IMR-90 (cell line): ENCODE results near the gene SH3BP5. TPM values are rescaled to one million over a fixed set of nuclear protein-coding genes. Genes with fewer than 3 reads are reported as not detected.

Experiments used
- ATAC-seq: fragments of 200-7000 bp; cut with Tn5 transposase; 2 replicates; pipeline ENCODE4 v1.9.1; 2020; ENCODE audit warnings: low read depth, mild to moderate bottlenecking, moderate library complexity
- BruUV-seq: library from RNA; stranded (reverse); fragments of 400-500 nt; replicated peaks from 2 replicates; lab custom pipeline; 2021; lab: Mats Ljungman, UMichigan
- CTCF ChIA-PET: fragments of 300-600 bp; formaldehyde crosslinking; extraction: SDS; loops from one replicate; lab custom pipeline; 2021; ENCODE audit warnings: antibody characterized with exemption; lab: Yijun Ruan, JAX
- POLR2A ChIA-PET: fragments of 300-600 bp; sonication (Branson Sonifier 250); formaldehyde crosslinking; loops from one replicate; lab custom pipeline; 2022; ENCODE audit warnings: antibody characterized with exemption; ENCODE audit not compliant: unreplicated experiment; lab: Charles Lee
- DNase-seq: peaks from one replicate; pipeline ENCODE4 v3.0.0; 2013
- H2AFZ ChIP-seq: replicated peaks from 2 replicates; pipeline ENCODE3; 2013; ENCODE audit warnings: low read length, mild to moderate bottlenecking; ENCODE audit not compliant: poor library complexity
- H2AK5ac ChIP-seq: 2 replicates; pipeline ENCODE4 v1.6.1; 2013; ENCODE audit warnings: low read depth, low read length, inconsistent platforms
- H2AK9ac ChIP-seq: replicated peaks from 2 replicates; pipeline ENCODE3; 2013; ENCODE audit warnings: mild to moderate bottlenecking, low read depth, low read length, moderate library complexity; ENCODE audit not compliant: poor library complexity
- H2BK120ac ChIP-seq: 2 replicates; pipeline ENCODE4 v1.6.1; 2013; ENCODE audit warnings: low read depth, low read length, inconsistent platforms
- H2BK15ac ChIP-seq: 3 replicates; pipeline ENCODE4 v1.6.1; 2013; ENCODE audit warnings: low read depth, low read length, inconsistent platforms
- H2BK20ac ChIP-seq: 2 replicates; pipeline ENCODE4 v1.6.1; 2013; ENCODE audit warnings: low read depth, mild to moderate bottlenecking, inconsistent platforms, low read length, moderate library complexity
- H2BK5ac ChIP-seq: 2 replicates; pipeline ENCODE4 v1.6.1; 2013; ENCODE audit warnings: mild to moderate bottlenecking, low read depth, low read length, inconsistent platforms; ENCODE audit not compliant: poor library complexity, severe bottlenecking
- H3K14ac ChIP-seq: replicated peaks from 2 replicates; pipeline ENCODE4 v1.6.1; 2013; ENCODE audit warnings: low read depth, low read length, inconsistent platforms
- H3K18ac ChIP-seq: 2 replicates; pipeline ENCODE4 v1.6.1; 2013; ENCODE audit warnings: low read depth, low read length, control low read depth
- H3K23ac ChIP-seq: 2 replicates; pipeline ENCODE4 v1.6.1; 2013; ENCODE audit warnings: low read depth, low read length, inconsistent platforms
- H3K27ac ChIP-seq: 2 replicates; pipeline ENCODE4 v1.5.1; 2013; ENCODE audit warnings: mild to moderate bottlenecking, control low read depth, low read length; ENCODE audit not compliant: insufficient read depth
- H3K27me3 ChIP-seq: 2 replicates; pipeline ENCODE4 v1.6.1; 2013; ENCODE audit warnings: low read length; ENCODE audit not compliant: control insufficient read depth, insufficient read depth
- H3K36me3 ChIP-seq: 2 replicates; pipeline ENCODE4 v1.6.1; 2013; ENCODE audit warnings: low read length, mixed read lengths; ENCODE audit not compliant: control insufficient read depth, insufficient read depth
- H3K4ac ChIP-seq: 2 replicates; pipeline ENCODE4 v1.6.1; 2013; ENCODE audit warnings: low read depth, low read length, inconsistent platforms
- H3K4me1 ChIP-seq: 2 replicates; pipeline ENCODE4 v1.6.1; 2013; ENCODE audit warnings: low read length, mixed read lengths; ENCODE audit not compliant: control insufficient read depth, insufficient read depth
- H3K4me2 ChIP-seq: 2 replicates; pipeline ENCODE4 v1.6.1; 2013; ENCODE audit warnings: low read depth, mild to moderate bottlenecking, control low read depth, low read length, moderate library complexity
- H3K4me3 ChIP-seq: 2 replicates; pipeline ENCODE4 v1.5.1; 2013; ENCODE audit warnings: low read depth, mild to moderate bottlenecking, control low read depth, low read length, moderate library complexity; ENCODE audit not compliant: insufficient read depth
- H3K56ac ChIP-seq: 2 replicates; pipeline ENCODE4 v1.6.1; 2013; ENCODE audit warnings: low read length, inconsistent platforms; ENCODE audit not compliant: insufficient read depth; ENCODE audit errors: extremely low read depth
- H3K79me1 ChIP-seq, 2 experiments: 2 replicates each; pipeline ENCODE4 v1.6.1; 2013; ENCODE audit warnings: low read length in 2 of 2, inconsistent platforms in 1 of 2, low read depth in 1 of 2
- H3K9ac ChIP-seq: 2 replicates; pipeline ENCODE4 v1.6.1; 2013; ENCODE audit warnings: low read depth, low read length, control low read depth
- H3K9me1 ChIP-seq: 2 replicates; pipeline ENCODE4 v1.6.1; 2013; ENCODE audit warnings: low read length, inconsistent platforms; ENCODE audit not compliant: insufficient read depth
- H3K9me3 ChIP-seq: 2 replicates; pipeline ENCODE4 v1.6.1; 2013; ENCODE audit warnings: low read length; ENCODE audit not compliant: control insufficient read depth, insufficient read depth
- H4K20me1 ChIP-seq: 2 replicates; pipeline ENCODE4 v1.6.1; 2013; ENCODE audit warnings: low read length, inconsistent platforms; ENCODE audit not compliant: insufficient read depth
- H4K5ac ChIP-seq: 2 replicates; pipeline ENCODE4 v1.6.1; 2013; ENCODE audit warnings: mild to moderate bottlenecking, low read depth, low read length, control low read depth
- H4K8ac ChIP-seq, 2 experiments: 2 replicates each; pipeline ENCODE4 v1.6.1; 2013; ENCODE audit warnings: low read depth in 2 of 2, low read length in 2 of 2, control low read depth in 1 of 2, inconsistent platforms in 1 of 2
- H4K91ac ChIP-seq: 2 replicates; pipeline ENCODE4 v1.6.1; 2013; ENCODE audit warnings: low read depth, low read length, inconsistent platforms; ENCODE audit not compliant: insufficient read depth
- CEBPB ChIP-seq: IDR thresholded peaks from 2 replicates; pipeline ENCODE4 v1.6.1; 2012; ENCODE audit warnings: low read depth, low read length, improper control_type of control experiment
- RAD21 ChIP-seq: IDR thresholded peaks from 2 replicates; pipeline ENCODE4 v1.6.1; 2012; ENCODE audit warnings: low read length, improper control_type of control experiment
- WGBS, 2 experiments: methylation state at CpG; one replicate each; pipeline versions ENCODE4 v1.1.5 to v1.1.7; 2013; ENCODE audit warnings: missing lambda C conversion rate in 2 of 2; ENCODE audit not compliant: insufficient read length in 1 of 2; ENCODE audit errors: extremely low coverage in 2 of 2; 5-methylcytosine and 5-hydroxymethylcytosine counted together
- dilution Hi-C: fragments of 300-500 bp; cut with HindIII; formaldehyde crosslinking; loops from one replicate; pipeline ENCODE4 v1.14.3; 2018; ENCODE audit warnings: low sequenced_read_pairs; ENCODE audit not compliant: unreplicated experiment
- in situ Hi-C: fragments of 300-500 bp; cut with MboI; formaldehyde crosslinking; loops from 3 replicates; pipeline ENCODE4 v1.14.3; 2019; ENCODE audit warnings: low sequenced_read_pairs, inconsistent platforms, mixed read lengths
- intact Hi-C: fragments of 100-400 bp; cut with micrococcal nuclease; formaldehyde crosslinking; loops from 2 replicates; pipeline ENCODE4 v1.10.0; 2022
- polyA plus RNA-seq, 3 experiments: library from polyadenylated mRNA; depleted of rRNA; stranded (reverse); fragments of >200 nt; gene quantifications; 2 replicates each; pipeline ENCODE4 v1.2.3, GENCODE V29; 2012; ENCODE audit warnings: low replicate concordance in 1 of 3
- total RNA-seq: library from RNA; depleted of rRNA; stranded (reverse); fragments of >200 nt; gene quantifications from 2 replicates; pipeline ENCODE4 v1.2.3, GENCODE V29; 2012

SH3BP5 gene
- total and polyA plus RNA-seq, 2 of the 4 experiments (the other 2 are of a cell fraction): 14.0 to 23.5 TPM

- no peak overlapping the region for H2BK15ac ChIP-seq
- no peak overlapping the region for H4K91ac ChIP-seq
- TF ChIP-seq RAD21: no peak
- no peak for TF ChIP-seq CEBPB
- H2BK5ac ChIP-seq: no peak overlapping the region
- intact Hi-C loops: loop anchor here (5.0 kb wide), 1 partner anchor 207 kb away; the partner anchor contains the start of genes EAF1 and METTL6
- WGBS, 2 experiments: 100% methylated on average over 1 of the region's 2 CpGs; no CpG with 5 or more reads in 1 of the 2 experiments
- in situ Hi-C loops: loop anchor here (25.0 kb wide), 1 partner anchor 283 kb away; the partner anchor contains the start of gene NR2C2
- no peak overlapping the region for H3K14ac ChIP-seq
- H3K27ac ChIP-seq: no peak overlapping the region
- H3K9me1 ChIP-seq: no peaks in the 10 kb centered on the region; the same call in 1 of the 2 replicates
- no peak overlapping the region for H3K4me2 ChIP-seq
- H3K27me3 ChIP-seq: no peaks in the 10 kb centered on the region
- dilution Hi-C loops: no loop called here
- no peak overlapping the region for H3K23ac ChIP-seq
- no peak overlapping the region for H2BK20ac ChIP-seq
- H2AFZ ChIP-seq: no peak overlapping the region
- no peak for ATAC-seq
- no peak overlapping the region for H3K4ac ChIP-seq
- POLR2A ChIA-PET: no interaction called here
- no peak overlapping the region for H3K56ac ChIP-seq
- no peak overlapping the region for H4K5ac ChIP-seq
- peaks cover 42% of the 10 kb centered on the region for H3K36me3 ChIP-seq
- BruUV-seq: no TSS peak
- H2AK5ac ChIP-seq: no peak overlapping the region
- no peaks in the 10 kb centered on the region for H3K9me3 ChIP-seq
- no peak overlapping the region for H2BK120ac ChIP-seq
- CTCF ChIA-PET: interaction anchor here (2.2 kb wide), 1 partner anchor 17 kb away, joined by 6 read pairs; no protein-coding TSS in a partner anchor
- peaks cover 7% of the 10 kb centered on the region; the same call in 1 of the 2 replicates for H4K20me1 ChIP-seq
- H3K18ac ChIP-seq: no peak overlapping the region
- H3K79me1 ChIP-seq: peaks cover 15 to 18% of the 10 kb centered on the region in 2 experiments
- H2AK9ac ChIP-seq: no peak overlapping the region
- H3K4me3 ChIP-seq: no peak overlapping the region
- no peak overlapping the region for H3K9ac ChIP-seq
- no peak for DNase-seq
- no peaks in the 10 kb centered on the region for H3K4me1 ChIP-seq
- no peak overlapping the region for H4K8ac ChIP-seq
Observed at GRCh38 chr3:15220661-15221060, 111.7 kb downstream of the SH3BP5 start.
